Measurements from ENCODE around the gene LAMC2.

LAMC2 gene

GRCh38 chr1:183214021-183214970 is 28.2 kb downstream of the LAMC2 start:
- no peak for DNase-seq (ENCODE audit: low read depth in 2 of 2)

DNA sequence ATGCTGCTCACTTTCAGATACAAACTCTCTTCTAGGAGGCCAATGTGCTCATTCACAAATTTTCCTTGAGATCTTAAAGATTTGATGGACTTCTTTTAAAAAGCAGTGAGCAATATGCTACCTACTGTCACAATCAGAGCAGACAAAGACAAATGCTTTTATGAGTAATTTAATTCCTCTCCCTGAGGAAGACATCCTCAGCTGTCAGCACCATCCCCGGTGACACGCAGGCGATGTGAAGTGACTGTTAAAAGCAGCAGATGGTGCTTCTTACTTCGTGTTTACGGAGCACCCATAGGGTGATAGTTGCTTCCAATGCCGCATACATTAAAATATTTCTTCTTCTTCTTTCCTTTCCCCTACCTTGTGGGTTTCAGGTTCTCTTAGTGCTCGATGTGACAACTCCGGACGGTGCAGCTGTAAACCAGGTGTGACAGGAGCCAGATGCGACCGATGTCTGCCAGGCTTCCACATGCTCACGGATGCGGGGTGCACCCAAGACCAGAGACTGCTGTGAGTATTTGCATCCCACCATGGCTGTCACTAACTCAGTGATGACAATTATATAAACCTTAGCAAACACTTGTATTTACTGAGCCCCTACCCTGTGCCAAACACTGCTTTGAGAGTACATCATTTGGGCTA is 29.1 kb downstream of the LAMC2 start:
- DNase-seq (ENCODE audit: low read depth in 2 of 2): no peak

DNA sequence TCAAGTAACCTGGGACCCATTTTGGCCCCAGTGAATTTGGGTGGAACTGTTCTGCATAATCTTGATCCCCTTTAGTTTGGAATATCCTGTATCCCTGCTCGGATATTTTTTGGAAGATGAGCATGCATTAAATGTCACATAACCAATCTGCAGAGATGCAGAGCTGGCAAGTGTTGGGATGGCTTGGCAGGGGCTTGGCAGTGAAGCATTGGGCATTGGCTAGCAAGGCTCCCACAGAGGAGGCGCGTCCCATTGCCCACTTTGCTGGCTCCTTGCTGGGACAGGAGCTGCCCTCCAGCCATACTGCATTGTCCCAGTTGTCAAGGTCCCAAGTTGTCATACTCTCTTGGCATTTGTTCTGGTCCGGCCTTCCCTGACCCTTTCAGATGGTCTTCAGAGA is 29.9 kb downstream of the LAMC2 start:
- DNase-seq (ENCODE audit: low read depth in 2 of 2): no peak

DNA sequence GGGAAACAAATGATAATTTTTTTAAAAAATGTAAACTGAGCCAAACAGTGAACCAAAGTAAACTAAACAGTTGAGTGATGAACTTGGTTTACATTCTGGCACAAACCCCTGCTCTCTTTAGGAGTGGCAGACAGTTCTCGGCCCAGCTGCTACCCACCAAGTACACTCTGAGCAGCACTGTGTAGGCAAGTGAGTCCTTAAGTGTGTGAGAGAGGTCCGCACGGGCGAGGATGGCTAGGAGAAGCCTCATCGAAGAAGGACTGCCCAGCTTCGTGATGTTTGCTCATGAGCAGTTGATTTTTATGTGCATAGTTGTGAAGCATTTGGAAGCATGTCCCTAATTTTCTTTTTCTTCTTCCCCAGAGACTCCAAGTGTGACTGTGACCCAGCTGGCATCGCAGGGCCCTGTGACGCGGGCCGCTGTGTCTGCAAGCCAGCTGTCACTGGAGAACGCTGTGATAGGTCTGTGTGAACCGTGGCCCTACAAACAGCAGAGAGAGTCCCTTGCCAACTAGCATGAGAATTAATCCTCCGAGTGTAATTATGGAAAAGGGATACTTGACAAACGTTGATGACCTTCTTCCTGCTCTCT is 32.1 kb downstream of the LAMC2 start:
- DNase-seq (ENCODE audit: low read depth in 2 of 2): no peak

GRCh38 chr1:183218971-183219615 is 33.0 kb downstream of the LAMC2 start:
- DNase-seq (ENCODE audit: low read depth in 2 of 2): peak in 1 of 2 donors; percentile 13

DNA sequence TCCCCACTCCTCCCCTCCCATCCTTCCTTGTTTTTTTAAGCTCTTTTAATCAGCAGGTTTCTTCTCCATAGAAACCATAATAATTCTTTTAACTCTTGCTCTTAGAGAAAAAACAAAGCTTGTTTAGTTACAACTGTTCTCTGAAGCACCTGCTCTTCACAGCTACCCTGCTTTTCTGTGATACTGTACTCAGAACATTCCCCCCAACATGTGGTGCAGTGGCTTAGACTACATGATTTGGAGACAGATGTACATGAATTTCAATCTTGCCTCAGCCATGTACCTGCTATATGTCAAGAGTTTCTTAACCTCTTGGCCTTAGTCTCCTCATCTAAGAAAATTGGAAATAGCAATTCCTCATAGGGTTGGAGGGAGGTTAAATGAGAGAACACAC is 33.5 kb downstream of the LAMC2 start:
- no peak for DNase-seq (ENCODE audit: low read depth in 2 of 2)

- no peak for DNase-seq (ENCODE audit: low read depth in 2 of 2)
Measured at GRCh38 chr1:183222909-183223308, 36.8 kb downstream of the LAMC2 start.

DNA sequence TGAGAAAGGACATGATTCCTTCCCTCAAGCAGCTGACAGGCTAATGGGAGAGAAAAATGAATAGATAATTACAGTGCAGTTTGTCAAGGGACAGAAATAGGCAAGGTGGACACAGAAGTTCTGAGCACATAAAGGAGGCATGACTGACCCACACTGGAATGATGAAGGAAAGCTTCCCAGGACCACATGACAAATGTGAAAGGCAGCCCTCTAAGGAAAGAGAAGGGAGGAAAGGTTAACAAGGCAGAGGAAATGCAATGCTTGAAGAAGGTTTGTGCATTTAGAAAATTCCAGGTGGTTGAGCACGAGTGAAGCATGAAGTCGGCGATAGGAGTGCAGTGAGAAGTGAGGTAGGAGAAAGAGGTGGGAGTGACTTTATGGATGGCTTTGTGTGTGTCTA is 37.4 kb downstream of the LAMC2 start:
- DNase-seq (ENCODE audit: low read depth in 2 of 2): no peak

DNA sequence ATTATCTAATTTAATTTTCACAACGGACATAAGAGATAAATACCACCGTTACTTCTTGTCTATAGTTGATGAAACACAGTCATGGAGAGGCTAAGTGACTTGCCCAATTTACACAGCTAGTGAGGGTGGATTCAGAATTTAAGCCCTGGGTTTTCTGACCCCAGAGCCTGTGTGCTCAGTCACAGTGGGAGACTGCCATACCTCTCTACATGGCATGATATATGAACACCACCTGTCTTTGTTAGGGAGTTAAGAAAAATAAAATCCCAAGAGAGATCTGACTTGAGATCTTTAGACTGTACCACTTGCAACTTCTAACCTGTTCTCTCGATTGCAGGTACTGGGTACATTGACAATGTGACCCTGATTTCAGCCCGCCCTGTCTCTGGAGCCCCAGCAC is 40.3 kb downstream of the LAMC2 start:
- no peak for DNase-seq (ENCODE audit: low read depth in 2 of 2)

GRCh38 chr1:183226963-183227362 is 40.9 kb downstream of the LAMC2 start:
- no peak for DNase-seq (ENCODE audit: low read depth in 2 of 2)

DNA sequence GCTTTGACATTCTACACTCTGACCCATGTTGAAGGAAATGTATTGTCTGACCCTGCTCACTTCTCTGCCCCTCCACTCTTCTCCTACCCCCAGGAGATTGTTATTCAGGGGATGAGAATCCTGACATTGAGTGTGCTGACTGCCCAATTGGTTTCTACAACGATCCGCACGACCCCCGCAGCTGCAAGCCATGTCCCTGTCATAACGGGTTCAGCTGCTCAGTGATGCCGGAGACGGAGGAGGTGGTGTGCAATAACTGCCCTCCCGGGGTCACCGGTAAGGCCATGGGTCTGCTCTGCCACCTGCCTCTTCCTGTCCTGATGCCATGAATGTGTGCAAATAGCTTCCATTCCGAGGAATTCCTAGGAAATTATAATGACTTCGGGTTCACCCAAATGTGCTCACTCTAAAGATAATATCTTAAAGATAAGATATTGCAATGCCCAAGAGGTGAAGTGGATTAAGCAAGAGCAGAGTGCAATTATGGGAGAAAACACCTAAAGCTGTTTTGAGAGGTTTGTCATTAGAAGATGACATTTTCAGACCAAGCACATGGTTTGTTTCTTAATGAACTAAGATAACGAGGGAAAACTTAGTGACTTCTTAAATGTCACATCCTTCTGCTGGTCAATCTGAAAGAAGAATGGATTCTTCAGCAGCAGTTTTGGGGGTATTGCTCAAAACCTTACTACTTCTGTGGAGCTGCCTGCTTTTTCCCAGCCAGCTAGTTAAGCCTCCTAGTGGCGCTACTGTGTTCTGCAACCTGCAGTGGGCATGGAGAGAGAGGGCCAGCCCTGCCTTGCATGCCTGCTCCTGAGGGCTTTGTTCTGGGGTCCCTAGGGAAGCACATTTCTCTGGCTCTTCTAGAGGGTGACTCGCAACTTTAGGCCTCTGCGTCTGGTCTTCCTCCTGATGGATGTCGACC is 41.6 kb downstream of the LAMC2 start:
- no peak for DNase-seq (ENCODE audit: low read depth in 2 of 2)

DNA sequence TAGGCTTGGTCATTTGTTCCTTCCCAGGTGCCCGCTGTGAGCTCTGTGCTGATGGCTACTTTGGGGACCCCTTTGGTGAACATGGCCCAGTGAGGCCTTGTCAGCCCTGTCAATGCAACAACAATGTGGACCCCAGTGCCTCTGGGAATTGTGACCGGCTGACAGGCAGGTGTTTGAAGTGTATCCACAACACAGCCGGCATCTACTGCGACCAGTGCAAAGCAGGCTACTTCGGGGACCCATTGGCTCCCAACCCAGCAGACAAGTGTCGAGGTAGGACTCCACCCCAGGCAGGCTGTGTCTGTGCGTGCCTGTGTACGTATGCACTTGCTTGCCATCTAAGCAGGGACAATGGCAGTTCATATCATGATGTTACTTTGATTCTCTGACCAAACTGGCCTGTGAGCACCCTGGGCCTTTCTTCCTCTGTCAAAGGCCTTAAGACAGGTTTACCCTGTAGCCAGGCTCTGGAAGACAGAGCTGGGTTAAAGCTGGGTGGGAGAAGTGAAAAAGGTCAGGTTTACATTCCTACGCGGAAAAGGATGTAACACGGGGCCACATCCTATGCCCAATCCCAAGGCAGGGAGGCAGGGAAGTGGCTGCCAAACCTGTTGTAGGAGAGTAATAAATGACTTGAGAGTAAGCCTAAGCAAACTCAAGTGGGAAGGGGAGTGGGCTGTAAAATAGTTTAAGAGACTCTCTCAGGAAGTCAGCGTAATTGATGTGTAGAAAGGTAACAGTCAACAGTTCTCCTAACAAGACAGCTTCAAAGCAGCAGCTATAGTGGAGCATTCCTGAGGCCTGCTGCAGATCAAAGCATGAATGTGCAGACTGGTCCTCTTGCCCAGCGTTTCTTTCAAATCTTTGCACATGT is 42.5 kb downstream of the LAMC2 start:
- DNase-seq (ENCODE audit: low read depth in 2 of 2): no peak

GRCh38 chr1:183230413-183230812 is 44.3 kb downstream of the LAMC2 start:
- no peak for DNase-seq (ENCODE audit: low read depth in 2 of 2)

- no peak for DNase-seq (ENCODE audit: low read depth in 2 of 2)
Measured at GRCh38 chr1:183231545-183231944, 45.5 kb downstream of the LAMC2 start.

DNA sequence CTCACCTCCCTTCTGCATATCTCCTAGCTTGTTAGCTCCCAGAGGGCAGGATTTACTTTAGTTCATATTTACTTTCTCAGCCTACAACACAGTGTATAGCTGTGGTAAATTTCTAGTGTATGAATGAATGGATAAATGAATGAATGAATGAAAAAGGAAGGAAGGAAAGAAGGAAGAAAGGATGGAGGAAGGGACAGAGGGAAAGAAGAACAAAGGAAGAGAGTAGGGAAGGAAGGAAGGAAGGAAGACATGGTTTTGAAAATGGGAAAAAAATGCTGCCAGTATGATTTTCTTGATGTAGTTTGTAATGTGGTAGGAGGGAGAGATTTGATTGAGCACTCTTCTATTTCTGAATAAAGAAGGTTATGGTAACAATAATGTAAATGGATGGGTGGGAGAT is 47.0 kb downstream of the LAMC2 start:
- DNase-seq (ENCODE audit: low read depth in 2 of 2): no peak

DNA sequence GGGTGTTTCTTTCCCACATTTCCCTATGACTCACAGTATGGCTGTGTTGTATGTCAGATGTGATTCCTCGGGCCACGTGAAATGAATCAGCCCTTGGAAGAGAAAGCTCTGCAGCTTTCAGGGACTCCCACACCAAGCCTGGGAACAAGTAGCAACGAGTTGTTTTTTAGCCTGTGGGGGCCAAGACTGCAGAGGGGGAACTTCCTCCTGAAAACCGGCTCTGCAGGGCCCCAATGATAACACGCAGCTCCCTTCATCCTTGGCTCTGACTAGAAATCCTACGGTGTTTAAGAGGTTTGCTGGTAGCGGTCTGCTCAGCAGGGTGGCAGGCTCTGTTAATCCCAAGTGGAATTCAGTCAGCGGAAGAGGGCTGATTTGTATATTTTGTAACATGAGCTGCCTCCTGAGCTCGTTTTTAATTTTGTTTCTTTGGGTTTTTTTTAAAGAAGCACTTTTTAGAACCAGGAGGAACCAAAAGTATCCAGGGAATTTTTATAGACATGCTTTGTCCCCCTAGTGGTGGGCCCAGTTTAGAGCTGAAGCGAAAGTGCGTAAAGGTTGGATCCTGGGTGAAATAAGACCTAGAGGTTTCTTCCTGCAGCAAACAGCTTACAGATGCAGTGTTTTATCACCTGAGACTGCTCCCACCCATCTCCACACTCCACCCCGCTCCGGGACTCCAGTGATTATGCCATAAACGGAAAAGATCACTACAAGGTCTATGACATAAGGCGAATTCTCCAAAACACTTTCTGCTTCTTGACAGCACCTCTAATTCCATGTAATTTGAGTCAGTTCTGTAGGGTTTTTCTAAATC is 48.8 kb downstream of the LAMC2 start:
- no peak for DNase-seq (ENCODE audit: low read depth in 2 of 2)

- DNase-seq (ENCODE audit: low read depth in 2 of 2): no peak
Measured at GRCh38 chr1:183235503-183235902, 49.4 kb downstream of the LAMC2 start.

DNA sequence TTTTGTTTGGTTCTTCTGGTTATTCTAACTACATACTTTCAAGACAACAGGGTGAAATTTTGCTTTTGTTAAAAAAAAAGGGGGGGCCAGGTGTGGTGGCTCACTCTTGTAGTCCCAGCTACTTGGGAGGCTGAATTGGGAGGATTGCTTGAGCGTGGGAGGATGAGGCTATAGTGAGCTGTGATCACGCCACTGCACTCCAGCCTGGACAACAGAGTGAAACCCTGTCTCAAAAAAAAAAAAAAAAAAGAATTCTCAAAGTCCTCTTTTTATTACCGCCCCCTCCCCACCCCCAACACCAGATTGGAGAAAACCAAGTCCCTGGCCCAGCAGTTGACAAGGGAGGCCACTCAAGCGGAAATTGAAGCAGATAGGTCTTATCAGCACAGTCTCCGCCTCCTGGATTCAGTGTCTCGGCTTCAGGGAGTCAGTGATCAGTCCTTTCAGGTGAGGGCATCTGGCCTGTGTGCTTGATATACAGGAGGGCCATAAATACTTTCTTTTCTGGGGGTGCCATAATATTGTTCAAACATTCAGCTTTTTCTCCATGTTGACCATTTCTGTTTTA is 50.2 kb downstream of the LAMC2 start:
- no peak for DNase-seq (ENCODE audit: low read depth in 2 of 2)

DNA sequence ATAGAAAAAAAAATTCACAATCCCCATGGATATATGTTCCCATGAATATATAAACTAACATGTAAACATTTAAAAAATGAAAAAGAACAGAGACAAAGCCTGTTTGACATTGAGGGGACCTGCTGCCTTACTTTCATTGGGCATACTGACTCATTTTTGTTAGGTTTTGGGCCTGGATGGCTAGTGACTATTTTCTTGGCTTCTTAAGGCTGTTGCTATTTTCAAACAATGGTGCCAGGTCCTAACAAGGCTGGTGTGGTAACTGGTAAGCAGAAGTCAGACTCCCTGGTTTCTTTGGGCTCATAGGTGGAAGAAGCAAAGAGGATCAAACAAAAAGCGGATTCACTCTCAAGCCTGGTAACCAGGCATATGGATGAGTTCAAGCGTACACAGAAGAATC is 51.0 kb downstream of the LAMC2 start:
- no peak for DNase-seq (ENCODE audit: low read depth in 2 of 2)
